Measurements from ENCODE around the gene OAS3. TPM values are rescaled to one million over a fixed set of nuclear protein-coding genes. Genes with fewer than 3 reads are reported as not detected.
A peak's percentile ranks its signal among the peaks of the same experiment; 100 is the strongest.

Gene OAS3
- total and polyA plus RNA-seq, 12 donors, result 3.0 to 28.0 (median 8.5) TPM

- intact Hi-C loops (cut with DNase I), result loop anchor here in 1 of 10 donors (10.0 kb wide), 1 partner anchor 69 kb away; the partner anchor contains the start of gene OAS1
- Histone ChIP-seq H3K4me3 (no peak overlapping the region), H3K36me3 (peaks cover 0 to 26% (median 5%) of the 10 kb centered on the region in 9 donors), H3K9me3 (no peaks in the 10 kb centered on the region), H3K4me1 (peaks cover 0 to 27% (median 9%) of the 10 kb centered on the region in 9 donors), H3K27ac (peak overlapping the region in 1 of 10 donors; percentile 18), H3K27me3 (no peaks in the 10 kb centered on the region)
- TF ChIP-seq, protein P1, sequence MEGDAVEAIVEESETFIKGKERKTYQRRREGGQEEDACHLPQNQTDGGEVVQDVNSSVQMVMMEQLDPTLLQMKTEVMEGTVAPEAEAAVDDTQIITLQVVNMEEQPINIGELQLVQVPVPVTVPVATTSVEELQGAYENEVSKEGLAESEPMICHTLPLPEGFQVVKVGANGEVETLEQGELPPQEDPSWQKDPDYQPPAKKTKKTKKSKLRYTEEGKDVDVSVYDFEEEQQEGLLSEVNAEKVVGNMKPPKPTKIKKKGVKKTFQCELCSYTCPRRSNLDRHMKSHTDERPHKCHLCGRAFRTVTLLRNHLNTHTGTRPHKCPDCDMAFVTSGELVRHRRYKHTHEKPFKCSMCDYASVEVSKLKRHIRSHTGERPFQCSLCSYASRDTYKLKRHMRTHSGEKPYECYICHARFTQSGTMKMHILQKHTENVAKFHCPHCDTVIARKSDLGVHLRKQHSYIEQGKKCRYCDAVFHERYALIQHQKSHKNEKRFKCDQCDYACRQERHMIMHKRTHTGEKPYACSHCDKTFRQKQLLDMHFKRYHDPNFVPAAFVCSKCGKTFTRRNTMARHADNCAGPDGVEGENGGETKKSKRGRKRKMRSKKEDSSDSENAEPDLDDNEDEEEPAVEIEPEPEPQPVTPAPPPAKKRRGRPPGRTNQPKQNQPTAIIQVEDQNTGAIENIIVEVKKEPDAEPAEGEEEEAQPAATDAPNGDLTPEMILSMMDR (IDR thresholded peaks at IDR 0.05), result no peak
- DNase-seq, result no peak
- peak in 1 of 8 donors; percentile 70 for ATAC-seq
- 24 to 31% methylated on average over 5 of the region's 5 CpGs for WGBS, 2 donors
Measured at GRCh38 chr12:112973818-112974231, 35.6 kb downstream of the OAS3 start.

- TF ChIP-seq, protein P1 (IDR thresholded peaks at IDR 0.05), result no peak
- no peak for DNase-seq
- Histone ChIP-seq H3K9me3 (no peaks in the 10 kb centered on the region), H3K4me1 (peaks cover 0 to 35% (median 9%) of the 10 kb centered on the region in 9 donors), H3K4me3 (no peak overlapping the region), H3K36me3 (peaks cover 0 to 16% (median 3%) of the 10 kb centered on the region in 9 donors), H3K27me3 (no peaks in the 10 kb centered on the region), H3K27ac (no peak overlapping the region)
- 90% methylated on average over 7 of the region's 7 CpGs for WGBS, 2 donors
- ATAC-seq, result no peak
- intact Hi-C loops (cut with DNase I), result loop anchor here in 2 of 10 donors (5.0 to 10.0 kb wide), 2 partner anchors 33 to 70 kb away; partner anchors contain the start of gene OAS1 (in 1 of the 2)
Measured at GRCh38 chr12:112974904-112975303, 36.6 kb downstream of the OAS3 start.

- intact Hi-C loops (cut with DNase I), result loop anchor here in 2 of 10 donors (5.0 to 10.0 kb wide), 2 partner anchors 35 to 72 kb away; partner anchors contain the start of gene OAS1 (in 1 of the 2)
- ATAC-seq (no peak), DNase-seq (no peak)
- peaks cover 0 to 39% (median 11%) of the 10 kb centered on the region in 9 donors for H3K4me1 ChIP-seq
- peak overlapping the region in 1 of 10 donors; percentile 60 for H3K4me3 ChIP-seq
- 61 to 66% methylated on average over 3 of the region's 3 CpGs for WGBS, 2 donors
- TF ChIP-seq, protein P1 (IDR thresholded peaks at IDR 0.05), result no peak
- peaks cover 0 to 17% (median 8%) of the 10 kb centered on the region in 11 donors for H3K9me3 ChIP-seq
- no peaks in the 10 kb centered on the region for H3K36me3 ChIP-seq
- peak overlapping the region in 9 of 10 donors; percentile 77 to 94 (median 88) for H3K27ac ChIP-seq
- no peaks in the 10 kb centered on the region for H3K27me3 ChIP-seq
Measured at GRCh38 chr12:112977139-112977538, 38.9 kb downstream of the OAS3 start.

DNA sequence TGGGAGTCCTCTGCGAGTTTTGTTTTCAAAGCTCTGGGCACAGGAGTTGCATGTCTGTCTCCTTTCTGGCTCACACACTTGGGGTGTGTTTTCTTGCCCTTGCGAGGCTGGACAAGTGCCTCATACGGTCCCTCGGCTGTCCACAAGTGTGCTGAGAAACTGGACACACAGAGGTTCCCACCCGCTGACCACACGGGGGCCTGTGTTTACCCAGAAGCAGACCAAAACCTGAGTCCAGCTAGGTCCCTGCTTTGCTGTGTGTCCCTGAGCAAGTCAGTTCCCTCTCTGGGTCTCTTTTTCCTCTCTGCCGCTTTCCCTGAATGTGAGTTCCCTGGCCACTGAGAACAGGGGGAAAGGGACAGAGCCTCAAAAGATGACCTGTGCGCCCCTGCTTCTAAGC is 39.4 kb downstream of the OAS3 start:
- intact Hi-C loops (cut with DNase I), result loop anchor here in 2 of 10 donors (2.0 to 10.0 kb wide), 3 partner anchors 35 to 73 kb away; partner anchors contain the start of genes OAS1 (in 1 of the 2) and OAS3 (in 1 of the 2)
- Histone ChIP-seq H3K4me3 (peak overlapping the region in 9 of 10 donors; percentile 51 to 70 (median 64)), H3K4me1 (peaks cover 0 to 39% (median 11%) of the 10 kb centered on the region in 9 donors), H3K27me3 (no peaks in the 10 kb centered on the region), H3K9me3 (peaks cover 0 to 22% (median 12%) of the 10 kb centered on the region in 11 donors), H3K36me3 (no peaks in the 10 kb centered on the region), H3K27ac (peak overlapping the region; percentile 68 to 94 (median 88))
- ATAC-seq (peak in 4 of 8 donors; percentile 8 to 29 (median 13)), DNase-seq (no peak)
- TF ChIP-seq, protein P1 (IDR thresholded peaks at IDR 0.05), result no peak
- WGBS, 2 donors, result 53 to 70% methylated on average over 8 of the region's 8 CpGs
